Activated CD4-positive, alpha-beta T cell treated with anti-CD3 and anti-CD28 coated beads, Interleukin-2, amount 10 ng/mL, durations not matched to agents 24 days and 14 days (primary cell): Measurements from ENCODE around the gene MLX. TPM values are rescaled to one million over a fixed set of nuclear protein-coding genes. Genes with fewer than 3 reads are reported as not detected.
A peak's percentile ranks its signal among the peaks of the same experiment; 100 is the strongest.

Experiments used
- DNase-seq: peaks from one replicate; pipeline ENCODE4 v3.0.0; 2022
- H3K27ac Mint-ChIP-seq: one replicate; pipeline ENCODE4 v1.8.0; 2022; ENCODE audit warnings: mild to moderate bottlenecking, mixed read lengths
- H3K27me3 Mint-ChIP-seq: one replicate; pipeline ENCODE4 v1.8.0; 2022; ENCODE audit warnings: mixed read lengths
- H3K36me3 Mint-ChIP-seq: one replicate; pipeline ENCODE4 v1.8.0; 2022; ENCODE audit warnings: low read depth, mild to moderate bottlenecking, mixed read lengths
- H3K4me1 Mint-ChIP-seq: one replicate; pipeline ENCODE4 v1.8.0; 2021; ENCODE audit warnings: mixed read lengths
- H3K4me3 Mint-ChIP-seq: one replicate; pipeline ENCODE4 v1.8.0; 2022; ENCODE audit warnings: mild to moderate bottlenecking, moderate library complexity, mixed read lengths
- H3K9me3 Mint-ChIP-seq: one replicate; pipeline ENCODE4 v1.8.0; 2021; ENCODE audit warnings: mixed read lengths
- intact Hi-C: fragments of 100-400 bp; cut with micrococcal nuclease; formaldehyde crosslinking; loops from one replicate; pipeline ENCODE4 v1.15.1; 2023
- total RNA-seq: library from RNA; stranded (reverse); gene quantifications from 2 replicates; pipeline ENCODE4 v1.2.3, GENCODE V29; 2022

MLX gene
- total RNA-seq = 67.8 and 72.6 TPM in 2 replicates

GRCh38 chr17:42566883-42567573 is at the start of gene MLX:
TSS of gene MLX (plus strand) at chr17:42567100. CDS start at chr17:42567125, 25 bp downstream.
- peak; percentile 98 for DNase-seq
- H3K4me3 Mint-ChIP-seq = peak within 1 kb of the TSS; percentile 98
- H3K27ac Mint-ChIP-seq = peak within 1 kb of the TSS; percentile 96
- peaks cover 52% of the 10 kb centered on the region for H3K36me3 Mint-ChIP-seq
- no peaks in the 10 kb centered on the region for H3K9me3 Mint-ChIP-seq
- H3K4me1 Mint-ChIP-seq = peaks cover 34% of the 10 kb centered on the region
- intact Hi-C loops = loop anchor here (1.0 kb wide), 1 partner anchor 10 kb away; the partner anchor contains the start of gene PSMC3IP
- H3K27me3 Mint-ChIP-seq = no peaks in the 10 kb centered on the region

- Mint-ChIP-seq H3K36me3 (no peaks in the 10 kb centered on the region), H3K9me3 (no peaks in the 10 kb centered on the region)
Measured at GRCh38 chr17:42517516-42517915, 49.4 kb upstream of the MLX start.

GRCh38 chr17:42518046-42518754 is 48.7 kb upstream of the MLX start:
- no peaks in the 10 kb centered on the region for H3K9me3 Mint-ChIP-seq
- DNase-seq = no peak
- no peak overlapping the region for H3K4me3 Mint-ChIP-seq
- H3K4me1 Mint-ChIP-seq = peaks cover 5% of the 10 kb centered on the region
- intact Hi-C loops = no loop called here
- H3K27ac Mint-ChIP-seq = no peak overlapping the region
- no peaks in the 10 kb centered on the region for H3K27me3 Mint-ChIP-seq
- no peaks in the 10 kb centered on the region for H3K36me3 Mint-ChIP-seq

More at GRCh38 chr17:42517516-42517915, 49.4 kb upstream of the MLX start:
- peak; percentile 95 for DNase-seq
- peaks cover 5% of the 10 kb centered on the region for H3K4me1 Mint-ChIP-seq
- intact Hi-C loops = loop anchor here (1.0 kb wide), 2 partner anchors 78 to 89 kb away; no protein-coding TSS in a partner anchor
- H3K27ac Mint-ChIP-seq = no peak overlapping the region
- no peak overlapping the region for H3K4me3 Mint-ChIP-seq
- no peaks in the 10 kb centered on the region for H3K27me3 Mint-ChIP-seq

- no peaks in the 10 kb centered on the region for H3K9me3 Mint-ChIP-seq
- H3K27me3 Mint-ChIP-seq = no peaks in the 10 kb centered on the region
- no peaks in the 10 kb centered on the region for H3K36me3 Mint-ChIP-seq
- no peak for DNase-seq
- intact Hi-C loops = no loop called here
- peaks cover 5% of the 10 kb centered on the region for H3K4me1 Mint-ChIP-seq
- no peak overlapping the region for H3K27ac Mint-ChIP-seq
- H3K4me3 Mint-ChIP-seq = no peak overlapping the region
Measured at GRCh38 chr17:42518755-42519545, 48.0 kb upstream of the MLX start.

GRCh38 chr17:42519546-42520491 is 47.1 kb upstream of the MLX start:
- H3K4me1 Mint-ChIP-seq = peaks cover 5% of the 10 kb centered on the region
- no peaks in the 10 kb centered on the region for H3K36me3 Mint-ChIP-seq
- DNase-seq = no peak
- H3K4me3 Mint-ChIP-seq = no peak overlapping the region
- H3K27me3 Mint-ChIP-seq = no peaks in the 10 kb centered on the region
- intact Hi-C loops = no loop called here
- no peaks in the 10 kb centered on the region for H3K9me3 Mint-ChIP-seq
- no peak overlapping the region for H3K27ac Mint-ChIP-seq

GRCh38 chr17:42520540-42520951 is 46.4 kb upstream of the MLX start:
- no peaks in the 10 kb centered on the region for H3K36me3 Mint-ChIP-seq
- peak; percentile 69 for DNase-seq
- no peak overlapping the region for H3K4me3 Mint-ChIP-seq
- intact Hi-C loops = no loop called here
- no peak overlapping the region for H3K27ac Mint-ChIP-seq
- peaks cover 3% of the 10 kb centered on the region for H3K27me3 Mint-ChIP-seq
- peaks cover 5% of the 10 kb centered on the region for H3K4me1 Mint-ChIP-seq
- H3K9me3 Mint-ChIP-seq = no peaks in the 10 kb centered on the region

GRCh38 chr17:42521036-42521435 is 45.9 kb upstream of the MLX start:
- Mint-ChIP-seq H3K4me1 (peaks cover 5% of the 10 kb centered on the region), H3K27me3 (peaks cover 3% of the 10 kb centered on the region), H3K9me3 (no peaks in the 10 kb centered on the region), H3K36me3 (no peaks in the 10 kb centered on the region), H3K4me3 (no peak overlapping the region), H3K27ac (no peak overlapping the region)
- intact Hi-C loops = no loop called here
- DNase-seq = no peak

- peaks cover 5% of the 10 kb centered on the region for H3K4me1 Mint-ChIP-seq
- H3K36me3 Mint-ChIP-seq = no peaks in the 10 kb centered on the region
- H3K9me3 Mint-ChIP-seq = no peaks in the 10 kb centered on the region
- no peak overlapping the region for H3K4me3 Mint-ChIP-seq
- no peak overlapping the region for H3K27ac Mint-ChIP-seq
- peaks cover 3% of the 10 kb centered on the region for H3K27me3 Mint-ChIP-seq
- intact Hi-C loops = no loop called here
- no peak for DNase-seq
Measured at GRCh38 chr17:42521666-42522262, 45.1 kb upstream of the MLX start.

GRCh38 chr17:42522263-42522790 is 44.6 kb upstream of the MLX start:
- no peak overlapping the region for H3K27ac Mint-ChIP-seq
- no peak for DNase-seq
- no peak overlapping the region for H3K4me3 Mint-ChIP-seq
- peaks cover 6% of the 10 kb centered on the region for H3K4me1 Mint-ChIP-seq
- intact Hi-C loops = no loop called here
- no peaks in the 10 kb centered on the region for H3K36me3 Mint-ChIP-seq
- peaks cover 3% of the 10 kb centered on the region for H3K27me3 Mint-ChIP-seq
- no peaks in the 10 kb centered on the region for H3K9me3 Mint-ChIP-seq

- DNase-seq = no peak
- Mint-ChIP-seq H3K4me3 (no peak overlapping the region), H3K4me1 (peaks cover 3% of the 10 kb centered on the region), H3K9me3 (no peaks in the 10 kb centered on the region), H3K27me3 (peaks cover 3% of the 10 kb centered on the region), H3K27ac (no peak overlapping the region), H3K36me3 (no peaks in the 10 kb centered on the region)
- intact Hi-C loops = no loop called here
Measured at GRCh38 chr17:42522798-42523278, 44.1 kb upstream of the MLX start.

- no peak overlapping the region for H3K4me3 Mint-ChIP-seq
- DNase-seq = no peak
- H3K4me1 Mint-ChIP-seq = peaks cover 9% of the 10 kb centered on the region
- H3K9me3 Mint-ChIP-seq = no peaks in the 10 kb centered on the region
- no peaks in the 10 kb centered on the region for H3K36me3 Mint-ChIP-seq
- H3K27ac Mint-ChIP-seq = no peak overlapping the region
- intact Hi-C loops = loop anchor here (5.0 kb wide), 1 partner anchor 213 kb away; no protein-coding TSS in a partner anchor
- H3K27me3 Mint-ChIP-seq = peaks cover 3% of the 10 kb centered on the region
Measured at GRCh38 chr17:42525221-42525620, 41.7 kb upstream of the MLX start.

- Mint-ChIP-seq H3K27me3 (peaks cover 3% of the 10 kb centered on the region), H3K36me3 (no peaks in the 10 kb centered on the region), H3K27ac (no peak overlapping the region), H3K4me1 (peaks cover 16% of the 10 kb centered on the region), H3K4me3 (no peak overlapping the region), H3K9me3 (no peaks in the 10 kb centered on the region)
- intact Hi-C loops = loop anchor here (2.0 to 5.0 kb wide), 2 partner anchors 97 to 214 kb away; no protein-coding TSS in a partner anchor
- no peak for DNase-seq
Measured at GRCh38 chr17:42526031-42526444, 40.9 kb upstream of the MLX start.
